ENCODE measurements around the gene FOXC1.
A peak's percentile ranks its signal among the peaks of the same experiment; 100 is the strongest.

FOXC1 gene

GRCh38 chr6:1600063-1600763 lies 9.5 kb upstream of the FOXC1 start:
- DNase-seq: no peak

- no peak for DNase-seq
Measured at GRCh38 chr6:1600764-1601157, 9.0 kb upstream of the FOXC1 start.

- no peak for DNase-seq
Measured at GRCh38 chr6:1601158-1602048, 8.3 kb upstream of the FOXC1 start.

- no peak for DNase-seq
Measured at GRCh38 chr6:1602049-1602713, 7.5 kb upstream of the FOXC1 start.

- DNase-seq: no peak
Measured at GRCh38 chr6:1603708-1604107, 6.0 kb upstream of the FOXC1 start.

GRCh38 chr6:1604158-1605003 lies 5.3 kb upstream of the FOXC1 start:
- DNase-seq: peak; percentile 21

GRCh38 chr6:1605004-1605892 lies 4.5 kb upstream of the FOXC1 start:
- no peak for DNase-seq

- DNase-seq: no peak
Measured at GRCh38 chr6:1605893-1606779, 3.6 kb upstream of the FOXC1 start.

- no peak for DNase-seq
Measured at GRCh38 chr6:1606780-1607515, 2.8 kb upstream of the FOXC1 start.

- DNase-seq: peak; percentile 26
Measured at GRCh38 chr6:1607516-1608221, 2.0 kb upstream of the FOXC1 start.

- no peak for DNase-seq
Measured at GRCh38 chr6:1608222-1609040, 1.3 kb upstream of the FOXC1 start.

GRCh38 chr6:1609041-1609647 lies 571 bp upstream of the FOXC1 start:
- DNase-seq: no peak

GRCh38 chr6:1610497-1611321 lies 994 bp downstream of the FOXC1 start:
- DNase-seq: no peak

GRCh38 chr6:1611322-1611571 lies 1.5 kb downstream of the FOXC1 start:
- DNase-seq: no peak

- DNase-seq: no peak
Measured at GRCh38 chr6:1611572-1612298, 2.0 kb downstream of the FOXC1 start.

- no peak for DNase-seq
Measured at GRCh38 chr6:1612299-1612973, 2.7 kb downstream of the FOXC1 start.

All from NCI-H510A (cell line).